ENCODE data around the gene CD96. TPM values are rescaled to one million over a fixed set of nuclear protein-coding genes. Genes with fewer than 3 reads are reported as not detected.
"Not testable (repeated sequence)": the region's sequence is repeated elsewhere in the genome, so short reads cannot be mapped to it uniquely, and the experiment has no call there.

CD96 gene
- total RNA-seq, 1 donor from 2014 or later = 9.5 TPM

GRCh38 chr3:111667170-111667569 is 125.2 kb downstream of the CD96 start:
- Histone ChIP-seq H3K27me3 (no peaks in the 10 kb centered on the region), H3K9me3 (no peaks in the 10 kb centered on the region), H3K36me3 (no peaks in the 10 kb centered on the region), H3K27ac (peak overlapping the region; percentile 12), H3K4me3 (no peak overlapping the region), H3K4me1 (peaks cover 14% of the 10 kb centered on the region)
- DNase-seq = no peak
- intact Hi-C loops (cut with DNase I) = no loop called here
- TF ChIP-seq CTCF (IDR thresholded peaks at IDR 0.05) = no peak
- ATAC-seq = no peak

- DNase-seq (no peak), ATAC-seq (peak; percentile 93)
- Histone ChIP-seq H3K27me3 (no peaks in the 10 kb centered on the region), H3K4me1 (peaks cover 14% of the 10 kb centered on the region), H3K4me3 (no peak overlapping the region), H3K36me3 (no peaks in the 10 kb centered on the region), H3K27ac (peak overlapping the region; percentile 12), H3K9me3 (no peaks in the 10 kb centered on the region)
- intact Hi-C loops (cut with DNase I) = no loop called here
- TF ChIP-seq CTCF (IDR thresholded peaks at IDR 0.05) = no peak
These were observed 125.7 kb downstream of the CD96 start for GRCh38 chr3:111667621-111668239.

GRCh38 chr3:111668326-111668725 is 126.3 kb downstream of the CD96 start:
- Histone ChIP-seq H3K27me3 (no peaks in the 10 kb centered on the region), H3K4me3 (no peak overlapping the region), H3K4me1 (peaks cover 14% of the 10 kb centered on the region), H3K36me3 (no peaks in the 10 kb centered on the region), H3K27ac (no peak overlapping the region), H3K9me3 (no peaks in the 10 kb centered on the region)
- no peak for TF ChIP-seq CTCF (IDR thresholded peaks at IDR 0.05)
- ATAC-seq = no peak
- intact Hi-C loops (cut with DNase I) = no loop called here
- no peak for DNase-seq

- H3K36me3 ChIP-seq = no peaks in the 10 kb centered on the region
- peaks cover 18% of the 10 kb centered on the region for H3K4me1 ChIP-seq
- DNase-seq (no peak), ATAC-seq (peak; percentile 84)
- H3K27ac ChIP-seq = no peak overlapping the region
- H3K27me3 ChIP-seq = no peaks in the 10 kb centered on the region
- intact Hi-C loops (cut with DNase I) = no loop called here
- no peak overlapping the region for H3K4me3 ChIP-seq
- TF ChIP-seq CTCF (IDR thresholded peaks at IDR 0.05) = peak; percentile 83
- H3K9me3 ChIP-seq = no peaks in the 10 kb centered on the region
These were observed 127.0 kb downstream of the CD96 start for GRCh38 chr3:111668888-111669488.

- ATAC-seq (no peak), DNase-seq (no peak)
- Histone ChIP-seq H3K27ac (no peak overlapping the region), H3K4me1 (peaks cover 19% of the 10 kb centered on the region), H3K9me3 (no peaks in the 10 kb centered on the region), H3K27me3 (no peaks in the 10 kb centered on the region), H3K36me3 (no peaks in the 10 kb centered on the region), H3K4me3 (no peak overlapping the region)
- intact Hi-C loops (cut with DNase I) = no loop called here
- TF ChIP-seq CTCF (IDR thresholded peaks at IDR 0.05) = no peak
These were observed 128.1 kb downstream of the CD96 start for GRCh38 chr3:111669926-111670630.

- H3K4me1 ChIP-seq = peaks cover 19% of the 10 kb centered on the region
- H3K9me3 ChIP-seq; intact Hi-C loops (cut with DNase I); ATAC-seq; H3K27me3 ChIP-seq; DNase-seq; H3K4me3 ChIP-seq; H3K36me3 ChIP-seq; H3K27ac ChIP-seq: not testable (repeated sequence)
These were observed 130.5 kb downstream of the CD96 start for GRCh38 chr3:111672461-111672860.

Measured in upper lobe of right lung (tissue), 1 donor.